CD14-positive monocyte (primary cell): ENCODE data around the gene RDH13. TPM values are rescaled to one million over a fixed set of nuclear protein-coding genes. Genes with fewer than 3 reads are reported as not detected.
"Not testable (repeated sequence)": the region's sequence is repeated elsewhere in the genome, so short reads cannot be mapped to it uniquely, and the experiment has no call there.

Experiments
- DNase-seq, 3 donors: peaks; one replicate each; pipeline ENCODE4 v3.0.0-alpha.2; 2011 to 2022
- H2AFZ ChIP-seq: 2 replicates; pipeline ENCODE4 v1.6.0; 2012; ENCODE audit warnings: mild to moderate bottlenecking, low read depth, low read length, inconsistent platforms; ENCODE audit not compliant: insufficient read depth, poor library complexity, severe bottlenecking
- H3K27ac ChIP-seq, 2 donors: 1 replicate in 1 of 2; 2 replicates in 1 of 2; pipeline ENCODE4 v1.5.1; 2012 to 2013; ENCODE audit warnings: low read length in 2 of 2, control low read depth in 1 of 2, inconsistent platforms in 1 of 2, low read depth in 1 of 2, mild to moderate bottlenecking in 1 of 2
- H3K27me3 ChIP-seq, 2 donors: one replicate each; pipeline versions ENCODE4 v1.6.0 to v1.6.1; 2011 to 2013; ENCODE audit warnings: low read length in 2 of 2; ENCODE audit not compliant: control insufficient read depth in 2 of 2, insufficient read depth in 2 of 2
- H3K36me3 ChIP-seq, 2 donors: replicated peaks in 1 of 2; 1 replicate in 1 of 2; 2 replicates in 1 of 2; pipeline versions ENCODE4 v1.5.1 to v1.6.1; 2012 to 2013; ENCODE audit warnings: low read length in 2 of 2, control low read depth in 1 of 2, inconsistent platforms in 1 of 2, mild to moderate bottlenecking in 1 of 2; ENCODE audit not compliant: insufficient read depth in 2 of 2, control insufficient read depth in 1 of 2
- H3K4me1 ChIP-seq, 2 donors: 1 replicate in 1 of 2; 2 replicates in 1 of 2; pipeline versions ENCODE4 v1.5.1 to v1.6.1; 2012 to 2013; ENCODE audit warnings: low read length in 2 of 2, control low read depth in 1 of 2, inconsistent platforms in 1 of 2, mild to moderate bottlenecking in 1 of 2, moderate library complexity in 1 of 2; ENCODE audit not compliant: insufficient read depth in 2 of 2, control insufficient read depth in 1 of 2
- H3K4me2 ChIP-seq: replicated peaks from 2 replicates; pipeline ENCODE3; 2012; ENCODE audit warnings: low read length, moderate library complexity, mild to moderate bottlenecking; ENCODE audit not compliant: poor library complexity, severe bottlenecking; ENCODE audit errors: extremely low read depth
- H3K4me3 ChIP-seq, 3 experiments: fragments of 200-600 bp in 1 of 3; sonication (generic) in 1 of 3; replicated peaks in 1 of 3; 1 replicate in 2 of 3; 2 replicates in 1 of 3; pipeline ENCODE4 v1.5.1; 2011 to 2013; ENCODE audit warnings: low read length in 3 of 3, mild to moderate bottlenecking in 3 of 3, control low read depth in 2 of 3, low read depth in 2 of 3, inconsistent platforms in 1 of 3, moderate library complexity in 1 of 3
- H3K79me2 ChIP-seq: 2 replicates; pipeline ENCODE4 v1.6.0; 2012; ENCODE audit warnings: mild to moderate bottlenecking, control low read depth, inconsistent platforms, low read length, moderate library complexity; ENCODE audit not compliant: insufficient read depth
- H3K9ac ChIP-seq: 2 replicates; pipeline ENCODE4 v1.6.0; 2017; ENCODE audit warnings: low read length, mild to moderate bottlenecking; ENCODE audit not compliant: insufficient read depth, poor library complexity, severe bottlenecking
- H3K9me3 ChIP-seq, 2 donors: replicated peaks in 1 of 2; 1 replicate in 1 of 2; 2 replicates in 1 of 2; pipeline versions ENCODE4 v1.5.1 to v1.6.1; 2012 to 2013; ENCODE audit warnings: low read length in 2 of 2, control low read depth in 1 of 2; ENCODE audit not compliant: control insufficient read depth in 1 of 2, insufficient read depth in 1 of 2
- H4K20me1 ChIP-seq: 2 replicates; pipeline ENCODE4 v1.6.0; 2012; ENCODE audit warnings: mild to moderate bottlenecking, low read length, control low read depth, moderate library complexity; ENCODE audit not compliant: insufficient read depth
- H3K27ac Mint-ChIP-seq, 7 donors: one replicate each; pipeline ENCODE4 v1.8.0; 2020; ENCODE audit warnings: mild to moderate bottlenecking in 7 of 7, mixed read lengths in 7 of 7, moderate library complexity in 6 of 7, inconsistent platforms in 2 of 7
- H3K27me3 Mint-ChIP-seq, 3 donors: one replicate each; pipeline ENCODE4 v1.8.0; 2021 to 2022; ENCODE audit warnings: low read depth in 3 of 3, mild to moderate bottlenecking in 3 of 3, mixed read lengths in 3 of 3, moderate library complexity in 3 of 3, inconsistent platforms in 1 of 3
- H3K36me3 Mint-ChIP-seq, 2 donors: one replicate each; pipeline ENCODE4 v1.8.0; 2020; ENCODE audit warnings: mixed read lengths in 2 of 2, inconsistent platforms in 1 of 2, mild to moderate bottlenecking in 1 of 2
- H3K4me1 Mint-ChIP-seq: one replicate; pipeline ENCODE4 v1.8.0; 2020; ENCODE audit warnings: mild to moderate bottlenecking, mixed read lengths
- H3K4me3 Mint-ChIP-seq, 2 donors: one replicate each; pipeline ENCODE4 v1.8.0; 2020; ENCODE audit warnings: mild to moderate bottlenecking in 2 of 2, mixed read lengths in 2 of 2, moderate library complexity in 1 of 2
- H3K9me3 Mint-ChIP-seq, 7 donors: one replicate each; pipeline ENCODE4 v1.8.0; 2020 to 2022; ENCODE audit warnings: mixed read lengths in 7 of 7, mild to moderate bottlenecking in 6 of 7, moderate library complexity in 6 of 7, inconsistent platforms in 2 of 7
- WGBS: methylation state at CpG from one replicate; pipeline ENCODE4 v1.1.5; 2013; ENCODE audit warnings: missing lambda C conversion rate; ENCODE audit not compliant: insufficient coverage; 5-methylcytosine and 5-hydroxymethylcytosine counted together
- intact Hi-C, 2 donors: fragments of 100-400 bp; cut with micrococcal nuclease; formaldehyde crosslinking; loops; one replicate each; pipeline versions ENCODE4 v1.15.0 to v1.15.1; 2023
- polyA plus RNA-seq, 3 donors: library from polyadenylated mRNA; depleted of rRNA in 1 of 3; unstranded in 2 of 3; stranded (reverse) in 1 of 3; fragments of 300-500 nt in 2 of 3; fragments of >200 nt in 1 of 3; fragmentation: Illumina TruSeq in 2 of 3; gene quantifications; 1 replicate in 2 of 3; 2 replicates in 1 of 3; pipeline ENCODE4 v1.2.3, GENCODE V29; 2012 to 2021
- TF ChIP-seq, protein P1 (sequence below): fragments of 200-600 bp; IDR thresholded peaks from one replicate; pipeline ENCODE4 v1.8.0; 2022; ENCODE audit warnings: antibody characterized with exemption, mild to moderate bottlenecking

Gene RDH13
- polyA plus RNA-seq, 3 donors, result 1.6 to 4.0 (median 2.3) TPM

DNA sequence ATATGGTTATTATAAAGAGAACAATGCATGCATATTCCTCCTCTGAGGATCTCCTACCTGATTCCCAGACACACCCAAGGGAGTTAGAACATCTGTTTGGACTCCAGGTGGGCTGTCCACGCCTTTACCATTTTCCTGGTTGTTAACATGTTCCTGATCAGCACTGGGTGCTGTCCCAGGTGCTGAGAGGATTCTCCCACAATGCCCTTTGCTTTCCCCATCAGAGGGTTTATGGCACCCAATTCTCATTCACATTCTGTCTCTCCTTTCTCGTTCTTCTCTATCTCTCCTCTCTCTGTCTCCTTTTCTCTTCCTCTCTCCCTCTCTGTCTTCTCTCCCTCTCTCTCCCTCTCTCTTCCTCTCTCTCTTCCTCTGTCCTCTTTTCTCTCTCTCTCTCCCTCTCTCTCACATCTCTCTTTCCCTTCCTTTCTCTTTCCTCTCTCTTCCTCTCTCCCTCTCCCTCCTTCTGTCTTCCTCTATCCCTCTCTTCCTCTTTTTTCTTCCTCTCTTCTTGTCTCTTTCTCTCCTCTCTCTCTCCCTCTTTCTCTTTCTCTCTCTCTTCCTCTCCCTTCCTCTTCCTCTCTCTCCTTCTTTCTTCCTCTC is 3.3 kb upstream of the RDH13 start:
- WGBS, result 35% methylated on average over 2 of the region's 2 CpGs
- Mint-ChIP-seq H3K27me3 (peaks cover 53 to 63% (median 62%) of the 10 kb centered on the region in 3 donors), H3K4me1 (peaks cover 22% of the 10 kb centered on the region), H3K4me3 (peak overlapping the region in 1 of 2 donors; percentile 52), H3K36me3 (peaks cover 0 to 5% of the 10 kb centered on the region in 2 donors), H3K9me3 (peaks cover 4 to 28% (median 19%) of the 10 kb centered on the region in 7 donors), H3K27ac (no peak overlapping the region)
- Histone ChIP-seq H2AFZ (no peak overlapping the region), H3K79me2 (no peaks in the 10 kb centered on the region), H4K20me1 (no peaks in the 10 kb centered on the region), H3K27ac (no peak overlapping the region), H3K9ac (no peak overlapping the region), H3K36me3 (no peaks in the 10 kb centered on the region), H3K4me2 (no peak overlapping the region), H3K27me3 (peaks cover 17 to 45% of the 10 kb centered on the region in 2 donors), H3K4me3 (no peak overlapping the region), H3K9me3 (peaks cover 7 to 8% of the 10 kb centered on the region in 2 donors), H3K4me1 (peaks cover 14 to 18% of the 10 kb centered on the region in 2 donors)
- no peak for DNase-seq
- TF ChIP-seq, protein P1, sequence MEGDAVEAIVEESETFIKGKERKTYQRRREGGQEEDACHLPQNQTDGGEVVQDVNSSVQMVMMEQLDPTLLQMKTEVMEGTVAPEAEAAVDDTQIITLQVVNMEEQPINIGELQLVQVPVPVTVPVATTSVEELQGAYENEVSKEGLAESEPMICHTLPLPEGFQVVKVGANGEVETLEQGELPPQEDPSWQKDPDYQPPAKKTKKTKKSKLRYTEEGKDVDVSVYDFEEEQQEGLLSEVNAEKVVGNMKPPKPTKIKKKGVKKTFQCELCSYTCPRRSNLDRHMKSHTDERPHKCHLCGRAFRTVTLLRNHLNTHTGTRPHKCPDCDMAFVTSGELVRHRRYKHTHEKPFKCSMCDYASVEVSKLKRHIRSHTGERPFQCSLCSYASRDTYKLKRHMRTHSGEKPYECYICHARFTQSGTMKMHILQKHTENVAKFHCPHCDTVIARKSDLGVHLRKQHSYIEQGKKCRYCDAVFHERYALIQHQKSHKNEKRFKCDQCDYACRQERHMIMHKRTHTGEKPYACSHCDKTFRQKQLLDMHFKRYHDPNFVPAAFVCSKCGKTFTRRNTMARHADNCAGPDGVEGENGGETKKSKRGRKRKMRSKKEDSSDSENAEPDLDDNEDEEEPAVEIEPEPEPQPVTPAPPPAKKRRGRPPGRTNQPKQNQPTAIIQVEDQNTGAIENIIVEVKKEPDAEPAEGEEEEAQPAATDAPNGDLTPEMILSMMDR, result no peak
- intact Hi-C loops, result no loop called here

DNA sequence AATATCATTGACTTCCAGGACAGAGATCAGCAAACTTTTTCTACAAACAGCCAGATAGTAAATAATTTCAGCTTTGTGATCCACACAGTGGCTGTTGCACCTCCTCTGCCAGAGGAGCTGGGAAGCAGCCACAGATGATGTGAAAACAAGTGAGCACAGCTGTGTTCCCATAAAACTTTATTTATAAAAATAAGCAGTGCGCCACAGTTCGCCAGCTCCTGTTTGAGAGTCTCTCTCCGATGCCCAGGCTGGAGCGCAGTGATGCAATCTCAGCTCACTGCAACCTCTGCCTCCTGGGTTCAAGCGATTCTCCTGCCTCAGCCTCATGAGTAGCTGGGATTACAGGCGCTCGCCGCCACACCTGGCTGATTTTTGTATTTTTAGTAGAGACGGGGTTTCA is 2.6 kb upstream of the RDH13 start:
- peak overlapping the region in 1 of 2 donors; percentile 5 for H3K4me3 Mint-ChIP-seq
- H3K9me3 Mint-ChIP-seq, result peaks cover 4 to 27% (median 19%) of the 10 kb centered on the region in 7 donors
- WGBS, result 87% methylated on average over 5 of the region's 9 CpGs
- H4K20me1 ChIP-seq, H3K36me3 Mint-ChIP-seq, H3K4me2 ChIP-seq, H3K79me2 ChIP-seq, H2AFZ ChIP-seq, intact Hi-C loops, DNase-seq, H3K9ac ChIP-seq, H3K36me3 ChIP-seq, H3K9me3 ChIP-seq, H3K4me3 ChIP-seq, H3K27ac Mint-ChIP-seq, H3K27ac ChIP-seq: not testable (repeated sequence)
- peaks cover 51 to 58% (median 56%) of the 10 kb centered on the region in 3 donors for H3K27me3 Mint-ChIP-seq
- H3K4me1 Mint-ChIP-seq, result peaks cover 22% of the 10 kb centered on the region
- H3K4me1 ChIP-seq, result peaks cover 14 to 18% of the 10 kb centered on the region in 2 donors
- peaks cover 17 to 39% of the 10 kb centered on the region in 2 donors for H3K27me3 ChIP-seq
